ENCODE measurements around the gene BAD.

DNA sequence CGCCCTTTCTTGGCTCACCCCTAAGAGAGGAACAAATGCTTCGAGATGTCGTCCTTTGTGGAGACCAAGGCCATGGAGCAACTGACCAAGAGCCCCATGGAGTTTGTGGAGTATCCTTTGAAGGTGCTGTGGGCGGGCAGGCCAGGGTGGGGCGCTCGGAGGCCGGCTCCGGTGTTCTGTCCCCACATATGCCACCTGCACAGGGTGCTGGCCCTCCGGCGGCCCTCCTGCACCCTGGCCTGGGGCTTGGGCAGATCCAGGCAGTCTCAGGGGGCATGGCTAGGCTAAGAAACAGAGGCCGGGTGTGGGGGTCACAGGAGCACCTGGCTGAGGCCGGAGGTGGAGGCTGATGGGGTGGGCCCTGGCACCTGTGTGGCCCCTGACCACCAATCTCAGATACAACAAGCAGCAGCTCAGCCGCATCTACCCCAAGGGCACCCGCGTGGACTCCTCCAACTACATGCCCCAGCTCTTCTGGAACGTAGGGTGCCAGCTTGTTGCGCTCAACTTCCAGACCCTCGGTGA, 22.8 kb downstream of the BAD start:
- TF ChIP-seq POLR2A (IDR thresholded peaks at IDR 0.05; ENCODE audit: low read depth, low read length) (no peak), TAF1 (IDR thresholded peaks at IDR 0.05; ENCODE audit: borderline replicate concordance, low read depth, low read length) (no peak), POLR2AphosphoS5 (IDR thresholded peaks at IDR 0.05; ENCODE audit: low read depth, low read length) (no peak)

All from GM12892 (cell line).